GM18858 (cell line): Measurements from ENCODE around the gene SGCD.

ENCODE experiments used
- ATAC-seq: cut with Tn5 transposase; IDR thresholded peaks from one replicate; pipeline ENCODE4 v1.9.1; 2021; ENCODE audit not compliant: unreplicated experiment

SGCD gene

DNA sequence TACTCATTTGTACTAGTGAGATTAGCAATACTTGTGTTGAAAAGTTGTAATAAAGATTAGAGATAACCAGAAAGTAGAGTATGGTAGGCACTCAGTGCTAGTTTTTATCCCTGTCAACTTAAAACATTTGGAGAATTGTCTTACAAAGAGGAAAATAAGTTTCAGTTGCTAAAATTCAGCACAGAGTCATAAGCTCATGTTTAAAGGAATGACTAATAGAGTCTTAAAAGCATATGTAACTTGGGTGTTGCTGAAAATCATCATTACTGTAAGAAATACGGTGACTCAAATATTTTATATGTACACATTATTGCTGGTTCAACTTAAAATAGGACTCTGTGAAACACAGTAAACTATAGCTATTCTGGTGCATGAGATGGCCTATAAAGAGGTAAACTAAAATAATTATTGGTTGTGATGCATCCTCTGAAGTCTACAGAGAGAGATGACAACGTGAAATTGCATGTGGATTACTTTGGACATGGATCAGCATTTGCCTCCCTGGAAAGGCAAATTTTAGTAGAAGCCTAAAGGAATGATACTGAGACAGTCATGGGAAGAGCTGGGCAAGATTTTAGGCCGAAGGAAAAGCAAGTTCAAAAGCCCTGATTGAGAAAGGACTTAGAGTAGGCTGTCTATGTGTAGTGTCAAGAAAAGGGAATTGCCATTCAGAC lies 34.6 kb downstream of the SGCD start:
- ATAC-seq, result no peak

DNA sequence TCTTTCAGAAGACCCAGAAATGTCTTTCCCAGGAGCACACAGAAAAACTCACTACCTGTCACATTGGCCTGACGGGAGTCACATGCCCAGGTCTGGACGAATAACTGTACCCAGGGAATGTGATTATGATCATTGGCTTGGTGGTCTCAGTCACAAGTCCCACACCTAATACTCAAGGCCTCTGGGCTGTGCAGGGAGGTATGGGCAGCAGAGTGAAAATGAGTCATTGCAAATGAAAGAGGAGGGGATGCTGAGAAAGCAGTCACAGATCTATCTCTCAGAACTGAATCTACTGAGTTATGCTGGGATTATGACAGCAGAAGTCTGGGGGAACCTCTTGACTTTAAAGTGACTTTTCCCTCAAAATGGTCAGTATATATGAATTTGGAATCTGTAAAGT lies 36.9 kb downstream of the SGCD start:
- ATAC-seq, result no peak

DNA sequence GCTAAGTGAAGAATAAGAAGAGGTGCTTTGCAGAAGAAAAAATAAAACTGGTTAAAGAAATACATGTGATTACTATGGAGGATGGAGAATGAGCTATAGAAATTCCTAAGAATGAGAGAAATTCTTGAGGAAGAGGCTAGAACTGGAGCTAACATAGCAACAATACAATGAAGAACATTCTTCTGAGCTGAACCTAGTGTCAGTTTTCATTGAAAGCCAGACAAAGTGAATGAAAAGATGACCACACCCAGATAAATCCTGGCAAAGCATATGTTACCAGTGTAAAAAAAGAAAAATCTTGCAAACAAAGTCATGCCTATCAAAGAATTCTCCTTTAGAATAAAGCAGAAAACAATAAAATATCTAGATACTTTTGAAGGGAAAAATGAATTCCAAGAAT lies 39.6 kb downstream of the SGCD start:
- ATAC-seq, result no peak

DNA sequence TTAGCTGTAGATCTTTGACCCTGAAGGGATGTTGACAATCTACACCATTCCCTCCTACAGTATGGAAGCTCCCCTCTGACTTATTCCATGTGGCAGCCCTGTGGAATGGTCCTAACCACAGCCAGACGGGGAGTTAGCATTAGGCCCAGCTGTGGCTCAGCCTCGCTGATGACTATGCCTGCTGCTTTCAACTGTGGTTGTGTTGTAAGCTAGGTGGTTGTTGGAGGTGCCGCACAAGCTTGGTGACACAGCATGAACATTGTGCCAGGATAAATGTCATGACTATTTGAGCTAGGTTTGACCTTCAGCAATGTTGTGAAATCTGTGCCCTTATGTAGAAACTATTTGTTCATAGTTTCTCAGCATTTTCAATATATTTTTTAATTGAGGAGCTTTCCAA lies 40.6 kb downstream of the SGCD start:
- no peak for ATAC-seq

DNA sequence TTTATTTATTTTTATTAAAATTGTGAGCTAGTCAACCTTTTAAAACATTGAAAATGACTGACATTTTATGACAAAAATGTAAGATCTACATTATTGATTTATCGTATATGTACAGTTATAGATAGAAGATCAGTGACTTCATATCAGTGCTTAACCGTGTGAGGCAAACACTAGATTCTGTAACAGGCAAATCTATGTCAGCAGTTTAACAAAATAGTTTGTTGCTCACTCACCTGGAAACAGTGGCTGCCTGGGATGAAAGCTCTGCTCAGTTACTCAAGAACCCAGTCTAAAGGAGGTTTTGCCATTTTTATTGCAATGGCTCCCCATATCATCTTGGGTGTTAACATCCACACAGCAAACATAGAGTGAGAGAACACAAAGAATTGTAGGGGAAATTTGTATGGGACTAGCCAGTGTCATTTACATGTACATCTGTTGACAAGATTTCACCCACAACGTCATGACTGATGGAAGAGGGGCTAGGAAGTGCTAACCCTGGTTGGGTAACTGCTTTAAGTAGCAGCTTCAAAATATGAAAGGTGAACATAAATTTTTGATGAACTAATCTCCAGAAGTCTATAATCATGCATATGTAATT lies 49.0 kb downstream of the SGCD start:
- peak; percentile 45 for ATAC-seq

DNA sequence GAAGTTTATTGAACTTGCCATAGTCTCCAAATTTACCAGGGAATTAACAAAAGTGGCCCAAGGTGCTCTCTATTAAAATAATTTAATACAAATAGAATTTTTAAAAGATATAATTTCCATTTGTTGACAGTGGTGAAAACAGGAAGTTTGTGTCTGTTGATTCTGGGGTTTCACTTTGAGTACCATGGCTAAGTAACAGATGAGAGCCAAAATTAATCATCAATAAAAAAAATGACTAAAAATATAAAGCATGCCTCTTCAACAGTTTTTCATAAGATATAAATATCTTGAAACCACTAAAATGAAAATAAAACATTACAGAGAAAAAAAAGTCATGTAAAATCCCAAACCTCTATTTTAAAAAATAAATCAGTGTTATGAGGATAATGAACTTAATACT lies 49.8 kb downstream of the SGCD start:
- peak; percentile 49 for ATAC-seq

DNA sequence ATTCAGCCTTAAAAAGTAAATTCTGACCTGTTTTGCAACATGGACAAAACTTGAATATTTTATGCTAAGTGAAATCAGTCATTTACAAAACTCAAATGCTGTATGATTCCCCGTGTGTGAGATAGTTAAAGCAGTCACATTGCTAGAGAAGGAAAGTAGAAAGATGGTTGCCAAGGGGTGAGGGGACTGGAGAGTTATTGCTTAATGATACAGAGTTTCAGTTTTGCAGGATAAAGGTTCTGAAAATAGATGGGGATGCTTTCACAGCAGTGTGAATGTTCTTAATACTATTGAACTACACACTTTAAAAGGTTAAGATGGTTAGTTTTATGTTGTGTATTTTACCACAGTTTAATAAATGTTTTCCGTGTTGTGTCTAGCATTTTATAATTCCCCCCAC lies 51.2 kb downstream of the SGCD start:
- no peak for ATAC-seq

DNA sequence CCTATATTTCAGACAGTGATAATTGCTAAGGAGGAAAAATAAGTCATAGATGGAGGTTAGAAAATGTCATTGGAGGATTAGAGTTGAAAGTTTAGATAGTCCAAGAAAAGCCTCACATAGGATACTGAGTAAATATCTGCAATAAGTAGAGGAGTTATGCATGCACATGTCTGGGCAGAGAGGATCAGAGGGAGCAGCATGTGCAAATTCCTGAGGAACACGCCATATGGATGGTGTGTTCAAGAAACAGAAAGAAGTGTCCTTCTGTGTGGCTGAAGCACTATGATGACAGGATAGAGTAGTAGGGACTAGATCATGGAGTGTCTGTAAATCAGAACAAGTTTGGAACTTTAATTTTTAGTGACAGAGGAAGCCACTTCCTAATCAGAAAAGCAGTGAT lies 52.2 kb downstream of the SGCD start:
- no peak for ATAC-seq

DNA sequence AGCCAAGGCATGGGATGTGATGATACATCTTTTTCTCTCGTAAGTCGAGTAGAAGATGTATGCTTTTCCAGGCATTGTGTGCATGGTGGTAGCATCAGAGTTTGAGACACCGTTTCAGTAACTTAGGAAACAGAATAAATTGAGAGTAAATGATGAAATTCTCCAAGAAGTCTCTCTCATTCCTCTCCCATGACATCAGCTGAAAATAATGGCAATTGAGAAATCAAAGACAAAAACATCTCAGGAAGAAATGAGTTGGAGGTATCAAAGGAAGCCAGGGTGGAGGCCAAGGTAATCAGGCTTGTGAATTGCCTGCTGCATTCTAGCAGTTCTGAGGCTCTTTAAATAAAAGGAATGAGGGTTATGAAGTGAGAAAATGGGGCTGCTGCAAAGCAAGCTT lies 53.9 kb downstream of the SGCD start:
- ATAC-seq, result no peak

DNA sequence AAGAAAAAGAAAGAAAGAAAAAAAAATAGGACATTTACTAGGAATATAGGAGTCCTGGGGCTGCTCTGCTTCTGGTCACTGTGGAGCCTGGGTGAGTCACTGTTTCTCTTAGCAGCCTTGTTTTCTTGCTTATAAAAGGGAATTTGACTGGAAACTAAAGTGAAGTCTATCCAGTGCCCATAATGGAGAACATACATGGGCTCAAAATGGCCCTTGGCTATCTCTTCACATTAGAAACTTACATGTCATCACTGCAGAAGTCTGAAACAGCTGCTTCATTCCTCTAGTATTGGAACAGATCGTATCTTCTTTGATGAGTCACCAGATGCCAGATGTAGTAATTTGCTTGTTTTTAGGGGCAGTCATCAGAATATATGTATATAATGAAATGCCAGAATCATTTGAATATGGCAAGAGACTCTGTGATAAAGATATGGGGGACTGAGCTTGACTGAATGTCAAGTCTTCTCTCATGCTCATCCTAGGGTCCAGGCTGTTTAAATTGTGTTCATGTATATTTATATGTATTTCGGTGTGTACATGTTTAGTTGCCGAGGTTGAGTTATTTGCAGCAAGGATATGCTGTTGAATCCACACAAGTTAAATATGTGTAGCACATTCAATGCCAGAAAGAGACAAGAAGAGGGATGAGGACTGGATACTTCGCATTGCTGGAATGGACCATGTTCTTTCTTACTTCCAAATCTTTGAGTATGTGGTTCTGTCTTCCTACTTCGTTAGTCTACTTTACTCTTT lies 56.7 kb downstream of the SGCD start:
- no peak for ATAC-seq

DNA sequence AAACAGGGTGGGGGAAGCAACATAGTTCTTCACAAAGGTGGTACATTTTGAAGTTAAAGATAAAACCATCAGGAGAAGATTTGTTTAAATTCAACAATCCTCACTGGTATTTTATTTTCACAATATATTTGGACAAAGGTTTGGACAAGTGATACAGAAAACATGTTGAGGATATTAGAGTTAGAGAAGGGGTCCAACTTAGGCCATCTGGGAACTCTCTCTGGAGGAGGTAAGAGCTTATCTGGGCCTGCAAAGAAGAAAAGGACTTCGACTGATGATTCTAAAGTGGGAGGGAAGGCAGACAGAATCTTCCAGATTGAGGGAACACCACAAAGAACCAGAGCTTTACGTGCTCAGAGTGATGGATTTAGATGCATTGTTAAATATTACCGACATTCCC lies 58.5 kb downstream of the SGCD start:
- no peak for ATAC-seq

DNA sequence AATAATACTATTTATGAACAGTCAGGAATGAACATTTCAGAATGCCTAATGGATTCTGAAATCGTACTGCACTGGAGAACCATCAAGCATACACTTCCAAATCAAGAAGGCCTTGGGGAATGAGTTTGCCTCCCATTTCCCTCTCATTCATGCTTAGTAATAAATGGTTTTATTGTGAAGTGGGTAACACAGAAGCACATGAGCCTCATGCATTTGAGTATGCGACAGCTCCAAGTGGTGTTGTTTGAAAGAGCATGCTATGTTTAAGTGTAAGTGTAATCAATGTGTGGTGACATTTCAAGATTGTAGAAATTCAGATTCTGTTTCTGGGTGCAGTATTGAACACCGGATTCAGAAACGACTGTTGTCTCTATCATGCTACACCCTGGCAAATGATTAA lies 60.0 kb downstream of the SGCD start:
- ATAC-seq, result no peak

DNA sequence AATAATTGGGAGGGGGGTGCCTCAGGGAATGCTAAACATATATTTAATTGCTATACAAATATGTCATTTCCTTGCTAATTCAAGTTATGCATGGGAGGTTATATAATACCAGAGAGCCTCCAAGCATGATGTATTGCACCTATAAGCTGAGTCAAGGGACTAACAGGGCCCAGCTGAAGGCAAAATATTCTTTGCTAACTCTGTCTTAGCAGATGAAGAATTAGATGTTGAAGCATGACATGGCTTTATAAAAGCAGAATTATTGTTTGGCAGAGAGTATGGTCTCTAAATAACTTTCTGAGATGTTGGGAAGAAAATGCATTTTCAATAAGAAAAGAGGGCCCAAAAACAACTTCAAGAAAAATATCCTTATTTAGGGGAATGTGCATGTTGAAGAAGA lies 60.4 kb downstream of the SGCD start:
- no peak for ATAC-seq

DNA sequence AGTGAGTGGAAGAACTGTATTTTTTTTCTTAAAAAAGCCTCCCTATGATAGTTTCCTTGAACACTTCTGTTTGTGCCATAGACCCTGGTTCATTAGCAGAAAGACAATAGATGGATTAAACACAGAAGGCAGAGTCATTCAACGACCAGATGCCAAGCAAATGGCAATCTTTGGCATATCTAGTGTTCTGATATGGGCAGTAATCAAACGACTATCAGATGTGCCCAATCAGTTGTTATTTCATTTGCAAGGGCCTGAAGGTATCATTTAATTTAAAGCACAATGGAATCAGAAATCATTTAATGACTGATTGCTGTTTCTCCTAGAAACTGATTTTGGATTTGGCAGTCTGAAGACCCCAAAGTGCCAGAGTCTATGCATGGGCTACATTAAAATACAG lies 61.3 kb downstream of the SGCD start:
- ATAC-seq, result no peak

DNA sequence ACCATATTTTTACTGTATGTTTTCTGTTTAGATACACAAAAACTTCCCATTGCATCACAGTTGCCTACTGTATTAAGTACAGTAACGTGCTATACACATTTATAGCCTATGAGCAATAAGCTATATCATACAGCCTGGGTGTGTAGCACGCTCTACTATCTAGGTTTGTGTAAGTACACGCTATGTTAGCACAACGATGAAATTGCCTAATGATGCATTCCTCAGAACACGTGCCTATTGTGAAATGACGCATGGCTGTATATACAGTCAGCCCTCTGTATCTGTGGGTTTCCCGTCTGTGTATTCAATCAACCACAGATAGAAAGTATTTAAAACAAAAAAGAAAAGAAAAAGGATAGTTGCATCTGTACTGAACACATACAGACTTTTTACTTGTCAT lies 64.2 kb downstream of the SGCD start:
- no peak for ATAC-seq

DNA sequence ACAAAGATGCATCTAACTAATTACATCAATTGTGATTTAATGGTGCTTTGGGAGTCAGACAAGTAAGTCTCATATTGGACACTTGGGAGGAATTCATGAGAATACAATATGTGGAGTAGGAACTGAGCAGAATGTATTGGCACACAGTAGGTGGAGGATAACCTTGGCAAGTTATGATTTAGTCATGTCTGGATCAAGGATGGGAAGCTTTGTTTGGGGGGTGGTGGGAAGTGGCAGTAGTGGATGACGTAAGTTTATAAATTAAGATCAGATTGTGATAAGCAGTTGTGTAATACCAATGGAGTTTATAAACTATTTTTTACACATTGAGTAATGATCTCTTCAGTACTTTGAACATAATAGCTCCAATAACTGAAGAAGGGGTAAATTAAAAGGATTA lies 67.0 kb downstream of the SGCD start:
- no peak for ATAC-seq

DNA sequence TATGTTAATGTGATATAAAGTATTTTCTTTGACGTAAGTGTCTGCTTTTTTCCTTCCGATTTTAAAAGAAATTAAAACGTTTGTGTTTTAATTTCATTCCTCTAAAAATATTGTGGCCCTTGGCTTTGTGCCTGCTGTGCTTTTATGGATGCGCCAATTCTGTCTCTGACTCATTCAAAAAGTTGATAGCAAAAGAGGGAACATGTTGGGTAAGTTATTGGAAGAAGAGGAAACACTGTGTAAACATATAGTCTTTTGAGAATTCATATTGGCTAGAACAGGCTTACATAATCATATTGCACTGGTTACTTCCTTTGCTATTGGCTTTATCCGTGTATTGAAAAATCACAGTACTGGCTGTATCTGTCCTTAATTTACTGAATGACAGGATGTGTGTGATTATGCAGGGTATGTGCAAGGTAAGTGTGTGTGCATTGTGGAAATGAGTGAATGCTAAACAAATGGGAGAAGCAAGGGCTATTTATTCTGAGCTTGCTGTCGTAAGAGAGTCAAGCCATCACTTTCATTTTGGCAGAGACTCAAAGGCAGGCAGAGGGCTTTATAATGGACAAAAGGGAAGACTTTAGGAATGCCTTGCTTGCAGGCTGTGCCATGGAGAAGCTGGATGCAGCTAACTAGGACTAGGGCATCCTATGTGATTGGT lies 67.8 kb downstream of the SGCD start:
- no peak for ATAC-seq

DNA sequence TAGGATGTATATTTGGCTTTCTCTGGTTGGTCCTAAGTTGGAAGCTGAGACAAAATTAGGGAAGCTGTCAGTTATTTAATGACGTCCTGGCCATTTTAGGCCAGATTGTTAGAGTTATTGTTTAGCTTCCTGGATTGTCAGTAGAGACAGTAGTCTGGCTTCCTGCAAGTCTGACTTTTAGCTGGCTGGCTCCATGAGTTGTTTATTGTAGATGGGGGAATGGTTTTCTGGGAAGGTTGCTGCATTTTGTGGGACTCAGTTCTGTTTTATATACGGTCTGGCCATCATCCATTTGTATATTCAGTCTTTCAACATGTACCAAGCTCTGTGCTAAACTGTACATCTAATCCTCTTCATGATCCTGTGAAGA lies 68.3 kb downstream of the SGCD start:
- ATAC-seq, result no peak

DNA sequence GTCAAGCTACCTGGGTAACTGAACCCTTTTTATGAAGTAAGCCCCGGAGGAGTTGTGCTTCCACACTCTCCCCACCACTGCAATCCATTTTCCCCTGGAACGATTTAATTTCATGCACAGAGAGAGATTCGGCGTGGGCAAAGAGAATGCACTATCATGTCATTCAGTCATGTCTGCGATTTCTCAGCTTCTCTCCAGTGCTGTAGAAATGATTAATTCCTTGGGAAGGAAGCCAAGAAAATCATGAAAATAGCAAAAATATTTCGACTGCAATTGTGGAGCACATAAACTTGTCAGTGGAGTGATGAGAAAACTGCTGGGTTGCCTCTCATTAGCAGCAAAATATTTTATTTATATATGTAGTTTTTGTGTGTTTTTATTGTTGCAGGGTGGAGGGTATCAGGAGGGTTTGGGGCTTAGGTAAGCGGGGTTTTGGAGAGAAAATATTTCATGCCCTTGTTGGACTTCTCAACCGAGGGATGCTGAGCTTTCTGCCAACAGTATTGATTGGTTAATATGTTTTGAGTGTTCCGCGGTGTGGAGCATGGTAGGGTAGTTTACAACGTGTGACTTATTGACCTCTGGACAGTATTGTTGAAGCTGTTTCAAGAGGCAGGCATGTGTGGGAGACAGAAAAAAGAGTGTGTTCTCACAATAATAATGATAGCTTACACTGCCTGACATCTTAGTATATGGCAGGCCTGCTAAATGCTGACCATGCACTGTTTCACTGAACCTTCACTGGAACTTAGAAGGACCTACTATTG lies 69.3 kb downstream of the SGCD start:
- no peak for ATAC-seq

DNA sequence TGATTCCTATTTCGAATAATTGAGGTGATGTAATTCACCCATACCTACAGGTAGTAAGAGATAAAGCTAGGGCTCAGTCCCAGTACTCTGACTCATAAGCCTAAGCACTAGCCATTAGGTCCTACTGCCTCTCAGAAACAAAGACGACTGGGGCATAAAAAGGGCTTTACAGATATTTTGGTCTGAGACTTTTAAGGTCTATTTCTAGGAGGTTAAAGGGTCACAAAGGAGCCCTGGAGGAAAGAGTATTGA lies 69.8 kb downstream of the SGCD start:
- no peak for ATAC-seq

DNA sequence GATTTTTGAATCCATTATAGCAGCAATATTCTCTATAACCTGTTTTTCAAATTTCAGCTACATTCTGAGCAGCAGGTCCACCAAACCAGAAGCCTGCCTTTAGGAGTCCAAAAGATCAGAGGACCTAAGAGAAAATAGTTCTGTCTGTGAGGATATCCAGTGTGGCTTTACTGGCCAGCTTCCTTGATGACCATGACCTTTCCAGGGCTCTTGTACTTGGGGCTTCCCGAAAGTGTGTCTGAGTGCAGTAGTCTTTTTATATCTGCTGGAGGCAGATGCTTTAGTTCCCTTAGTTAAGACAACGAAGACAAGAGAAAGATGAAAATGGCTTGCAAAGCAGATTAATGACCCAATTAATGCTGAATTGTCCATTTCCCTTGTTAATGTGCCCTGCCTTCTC lies 72.4 kb downstream of the SGCD start:
- ATAC-seq, result no peak
